EH (cell line): ENCODE results near the gene ABCB9.

Source experiments
- DNase-seq: peaks from one replicate; pipeline ENCODE4 v3.0.0-alpha.2; 2015; ENCODE audit warnings: low read depth

ABCB9 gene

GRCh38 chr12:122981587-122982476 is 15.6 kb upstream of the ABCB9 start:
- peak; percentile 4 for DNase-seq

- DNase-seq, result peak; percentile 34
Measured at GRCh38 chr12:122981036-122981471, 14.8 kb upstream of the ABCB9 start.

GRCh38 chr12:122980183-122981035 is 14.1 kb upstream of the ABCB9 start, which contains the start of gene ARL6IP4:
ARL6IP4 (plus strand) TSS chr12:122980681; CDS start chr12:122981140, 459 bp downstream.
- DNase-seq, result peak; percentile 71

- no peak for DNase-seq
Measured at GRCh38 chr12:122979908-122980182, 13.6 kb upstream of the ABCB9 start.

GRCh38 chr12:122979001-122979907 is 13.0 kb upstream of the ABCB9 start:
- DNase-seq, result no peak

GRCh38 chr12:122978507-122978955 is 12.3 kb upstream of the ABCB9 start:
- DNase-seq, result no peak

- DNase-seq, result no peak
Measured at GRCh38 chr12:122977655-122978392, 11.6 kb upstream of the ABCB9 start.

GRCh38 chr12:122977153-122977552 is 10.9 kb upstream of the ABCB9 start:
- no peak for DNase-seq

GRCh38 chr12:122976648-122976975 is 10.3 kb upstream of the ABCB9 start:
- DNase-seq, result no peak

GRCh38 chr12:122975790-122976647 is 9.8 kb upstream of the ABCB9 start:
- peak; percentile 12 for DNase-seq

GRCh38 chr12:122974892-122975789 is 8.9 kb upstream of the ABCB9 start, which contains the start of gene OGFOD2:
OGFOD2 (plus strand) TSS chr12:122975244; CDS start chr12:122975252, 8 bp downstream.
- peak; percentile 91 for DNase-seq

- peak; percentile 98 for DNase-seq
Measured at GRCh38 chr12:122974274-122974891, 8.1 kb upstream of the ABCB9 start.

GRCh38 chr12:122969676-122970075 is 3.4 kb upstream of the ABCB9 start:
- DNase-seq, result no peak

- DNase-seq, result no peak
Measured at GRCh38 chr12:122968104-122968503, 1.8 kb upstream of the ABCB9 start.

- no peak for DNase-seq
Measured at GRCh38 chr12:122966743-122967550, 684 bp upstream of the ABCB9 start.

GRCh38 chr12:122965321-122965751 is 927 bp downstream of the ABCB9 start:
- DNase-seq, result no peak

GRCh38 chr12:122964439-122965257 is 1.6 kb downstream of the ABCB9 start:
- DNase-seq, result no peak
